IMR-90 (cell line): ENCODE data around the gene SRGAP2C. TPM values are rescaled to one million over a fixed set of nuclear protein-coding genes. Genes with fewer than 3 reads are reported as not detected.
"Not testable (repeated sequence)": the region's sequence is repeated elsewhere in the genome, so short reads cannot be mapped to it uniquely, and the experiment has no call there.

ENCODE experiments used
- ATAC-seq: fragments of 200-7000 bp; cut with Tn5 transposase; 2 replicates; pipeline ENCODE4 v1.9.1; 2020; ENCODE audit warnings: low read depth, mild to moderate bottlenecking, moderate library complexity
- BruUV-seq: library from RNA; stranded (reverse); fragments of 400-500 nt; replicated peaks from 2 replicates; lab custom pipeline; 2021; lab: Mats Ljungman, UMichigan
- CTCF ChIA-PET: fragments of 300-600 bp; formaldehyde crosslinking; extraction: SDS; loops from one replicate; lab custom pipeline; 2021; ENCODE audit warnings: antibody characterized with exemption; lab: Yijun Ruan, JAX
- POLR2A ChIA-PET: fragments of 300-600 bp; sonication (Branson Sonifier 250); formaldehyde crosslinking; loops from one replicate; lab custom pipeline; 2022; ENCODE audit warnings: antibody characterized with exemption; ENCODE audit not compliant: unreplicated experiment; lab: Charles Lee
- DNase-seq: peaks from one replicate; pipeline ENCODE4 v3.0.0; 2013
- H2AFZ ChIP-seq: replicated peaks from 2 replicates; pipeline ENCODE3; 2013; ENCODE audit warnings: low read length, mild to moderate bottlenecking; ENCODE audit not compliant: poor library complexity
- H2AK5ac ChIP-seq: 2 replicates; pipeline ENCODE4 v1.6.1; 2013; ENCODE audit warnings: low read depth, low read length, inconsistent platforms
- H2AK9ac ChIP-seq: replicated peaks from 2 replicates; pipeline ENCODE3; 2013; ENCODE audit warnings: mild to moderate bottlenecking, low read depth, low read length, moderate library complexity; ENCODE audit not compliant: poor library complexity
- H2BK120ac ChIP-seq: 2 replicates; pipeline ENCODE4 v1.6.1; 2013; ENCODE audit warnings: low read depth, low read length, inconsistent platforms
- H2BK15ac ChIP-seq: 3 replicates; pipeline ENCODE4 v1.6.1; 2013; ENCODE audit warnings: low read depth, low read length, inconsistent platforms
- H2BK20ac ChIP-seq: 2 replicates; pipeline ENCODE4 v1.6.1; 2013; ENCODE audit warnings: low read depth, mild to moderate bottlenecking, inconsistent platforms, low read length, moderate library complexity
- H2BK5ac ChIP-seq: 2 replicates; pipeline ENCODE4 v1.6.1; 2013; ENCODE audit warnings: mild to moderate bottlenecking, low read depth, low read length, inconsistent platforms; ENCODE audit not compliant: poor library complexity, severe bottlenecking
- H3K14ac ChIP-seq: replicated peaks from 2 replicates; pipeline ENCODE4 v1.6.1; 2013; ENCODE audit warnings: low read depth, low read length, inconsistent platforms
- H3K18ac ChIP-seq: 2 replicates; pipeline ENCODE4 v1.6.1; 2013; ENCODE audit warnings: low read depth, low read length, control low read depth
- H3K23ac ChIP-seq: 2 replicates; pipeline ENCODE4 v1.6.1; 2013; ENCODE audit warnings: low read depth, low read length, inconsistent platforms
- H3K27ac ChIP-seq: 2 replicates; pipeline ENCODE4 v1.5.1; 2013; ENCODE audit warnings: mild to moderate bottlenecking, control low read depth, low read length; ENCODE audit not compliant: insufficient read depth
- H3K27me3 ChIP-seq: 2 replicates; pipeline ENCODE4 v1.6.1; 2013; ENCODE audit warnings: low read length; ENCODE audit not compliant: control insufficient read depth, insufficient read depth
- H3K36me3 ChIP-seq: 2 replicates; pipeline ENCODE4 v1.6.1; 2013; ENCODE audit warnings: low read length, mixed read lengths; ENCODE audit not compliant: control insufficient read depth, insufficient read depth
- H3K4ac ChIP-seq: 2 replicates; pipeline ENCODE4 v1.6.1; 2013; ENCODE audit warnings: low read depth, low read length, inconsistent platforms
- H3K4me1 ChIP-seq: 2 replicates; pipeline ENCODE4 v1.6.1; 2013; ENCODE audit warnings: low read length, mixed read lengths; ENCODE audit not compliant: control insufficient read depth, insufficient read depth
- H3K4me2 ChIP-seq: 2 replicates; pipeline ENCODE4 v1.6.1; 2013; ENCODE audit warnings: low read depth, mild to moderate bottlenecking, control low read depth, low read length, moderate library complexity
- H3K4me3 ChIP-seq: 2 replicates; pipeline ENCODE4 v1.5.1; 2013; ENCODE audit warnings: low read depth, mild to moderate bottlenecking, control low read depth, low read length, moderate library complexity; ENCODE audit not compliant: insufficient read depth
- H3K56ac ChIP-seq: 2 replicates; pipeline ENCODE4 v1.6.1; 2013; ENCODE audit warnings: low read length, inconsistent platforms; ENCODE audit not compliant: insufficient read depth; ENCODE audit errors: extremely low read depth
- H3K79me1 ChIP-seq, 2 experiments: 2 replicates each; pipeline ENCODE4 v1.6.1; 2013; ENCODE audit warnings: low read length in 2 of 2, inconsistent platforms in 1 of 2, low read depth in 1 of 2
- H3K9ac ChIP-seq: 2 replicates; pipeline ENCODE4 v1.6.1; 2013; ENCODE audit warnings: low read depth, low read length, control low read depth
- H3K9me1 ChIP-seq: 2 replicates; pipeline ENCODE4 v1.6.1; 2013; ENCODE audit warnings: low read length, inconsistent platforms; ENCODE audit not compliant: insufficient read depth
- H3K9me3 ChIP-seq: 2 replicates; pipeline ENCODE4 v1.6.1; 2013; ENCODE audit warnings: low read length; ENCODE audit not compliant: control insufficient read depth, insufficient read depth
- H4K20me1 ChIP-seq: 2 replicates; pipeline ENCODE4 v1.6.1; 2013; ENCODE audit warnings: low read length, inconsistent platforms; ENCODE audit not compliant: insufficient read depth
- H4K5ac ChIP-seq: 2 replicates; pipeline ENCODE4 v1.6.1; 2013; ENCODE audit warnings: mild to moderate bottlenecking, low read depth, low read length, control low read depth
- H4K8ac ChIP-seq, 2 experiments: 2 replicates each; pipeline ENCODE4 v1.6.1; 2013; ENCODE audit warnings: low read depth in 2 of 2, low read length in 2 of 2, control low read depth in 1 of 2, inconsistent platforms in 1 of 2
- H4K91ac ChIP-seq: 2 replicates; pipeline ENCODE4 v1.6.1; 2013; ENCODE audit warnings: low read depth, low read length, inconsistent platforms; ENCODE audit not compliant: insufficient read depth
- WGBS, 2 experiments: methylation state at CpG; one replicate each; pipeline versions ENCODE4 v1.1.5 to v1.1.7; 2013; ENCODE audit warnings: missing lambda C conversion rate in 2 of 2; ENCODE audit not compliant: insufficient read length in 1 of 2; ENCODE audit errors: extremely low coverage in 2 of 2; 5-methylcytosine and 5-hydroxymethylcytosine counted together
- dilution Hi-C: fragments of 300-500 bp; cut with HindIII; formaldehyde crosslinking; loops from one replicate; pipeline ENCODE4 v1.14.3; 2018; ENCODE audit warnings: low sequenced_read_pairs; ENCODE audit not compliant: unreplicated experiment
- in situ Hi-C: fragments of 300-500 bp; cut with MboI; formaldehyde crosslinking; loops from 3 replicates; pipeline ENCODE4 v1.14.3; 2019; ENCODE audit warnings: low sequenced_read_pairs, inconsistent platforms, mixed read lengths
- intact Hi-C: fragments of 100-400 bp; cut with micrococcal nuclease; formaldehyde crosslinking; loops from 2 replicates; pipeline ENCODE4 v1.10.0; 2022
- polyA plus RNA-seq, 3 experiments: library from polyadenylated mRNA; depleted of rRNA; stranded (reverse); fragments of >200 nt; gene quantifications; 2 replicates each; pipeline ENCODE4 v1.2.3, GENCODE V29; 2012; ENCODE audit warnings: low replicate concordance in 1 of 3
- total RNA-seq: library from RNA; depleted of rRNA; stranded (reverse); fragments of >200 nt; gene quantifications from 2 replicates; pipeline ENCODE4 v1.2.3, GENCODE V29; 2012

Gene SRGAP2C
- total and polyA plus RNA-seq, 2 of the 4 experiments (the other 2 are of a cell fraction): 5.6 to 12.7 TPM

GRCh38 chr1:121208375-121208774, 23.6 kb downstream of the SRGAP2C start:
- H4K8ac ChIP-seq, H3K4me1 ChIP-seq, H3K79me1 ChIP-seq, H3K4me3 ChIP-seq, H2AFZ ChIP-seq, H2BK120ac ChIP-seq, H3K56ac ChIP-seq, CTCF ChIA-PET, H3K18ac ChIP-seq, DNase-seq, H4K5ac ChIP-seq, H2BK5ac ChIP-seq, H3K9ac ChIP-seq, H3K4ac ChIP-seq, H3K14ac ChIP-seq, H4K91ac ChIP-seq, H3K27me3 ChIP-seq, H2AK5ac ChIP-seq, POLR2A ChIA-PET, intact Hi-C loops, H3K4me2 ChIP-seq, H3K23ac ChIP-seq, H2AK9ac ChIP-seq, H3K9me3 ChIP-seq, H2BK15ac ChIP-seq, dilution Hi-C loops, H3K27ac ChIP-seq, H4K20me1 ChIP-seq, BruUV-seq, H2BK20ac ChIP-seq, H3K36me3 ChIP-seq, in situ Hi-C loops, H3K9me1 ChIP-seq: not testable (repeated sequence)
- no CpG with 5 or more reads among the region's 6 CpGs for WGBS, 2 experiments
- peak; percentile 38 for ATAC-seq

GRCh38 chr1:121210778-121211177, 26.0 kb downstream of the SRGAP2C start:
- H4K20me1 ChIP-seq, H2BK120ac ChIP-seq, H3K79me1 ChIP-seq, H3K4me1 ChIP-seq, H4K5ac ChIP-seq, POLR2A ChIA-PET, H2BK20ac ChIP-seq, H2AK5ac ChIP-seq, intact Hi-C loops, H3K4me2 ChIP-seq, H4K91ac ChIP-seq, H3K36me3 ChIP-seq, BruUV-seq, ATAC-seq, H2BK15ac ChIP-seq, H3K9ac ChIP-seq, dilution Hi-C loops, H2BK5ac ChIP-seq, H3K4ac ChIP-seq, H3K4me3 ChIP-seq, H3K18ac ChIP-seq, H4K8ac ChIP-seq, H3K14ac ChIP-seq, H3K9me1 ChIP-seq, H3K23ac ChIP-seq, H3K27ac ChIP-seq, H3K9me3 ChIP-seq, H2AK9ac ChIP-seq, CTCF ChIA-PET, H2AFZ ChIP-seq, in situ Hi-C loops, H3K27me3 ChIP-seq, DNase-seq, H3K56ac ChIP-seq: not testable (repeated sequence)
- no CpG with 5 or more reads among the region's 2 CpGs for WGBS, 2 experiments
